Measurements from ENCODE around the gene IRS2. TPM values are rescaled to one million over a fixed set of nuclear protein-coding genes. Genes with fewer than 3 reads are reported as not detected.

IRS2 gene
- polyA plus RNA-seq, 1 donor (not counting 4 experiments of a cell fraction or from before 2014, with no cell fraction given) = 2.3 TPM

- dilution Hi-C loops (cut with MboI; ENCODE audit: extremely low pct_ligation_motif_present, low sequenced_read_pairs) = no loop called here
- no peak overlapping the region for H3K27ac ChIP-seq (ENCODE audit: control insufficient read depth, insufficient read depth, low read length)
- H2AFZ ChIP-seq (ENCODE audit: control insufficient read depth, low read length) = no peak overlapping the region
- no peaks in the 10 kb centered on the region for H3K36me3 ChIP-seq (ENCODE audit: control insufficient read depth in 2 of 2, extremely low read depth in 1 of 2, insufficient read depth in 2 of 2, low read length in 2 of 2)
- DNase-seq (ENCODE audit: low read depth, low spot score) = no peak
- peaks cover 18% of the 10 kb centered on the region for H3K4me1 ChIP-seq (ENCODE audit: control insufficient read depth, extremely low read depth, insufficient read depth, low read length)
- H3K27me3 ChIP-seq (ENCODE audit: control insufficient read depth, extremely low read depth, insufficient read depth, low read length) = no peaks in the 10 kb centered on the region
- peaks cover 6% of the 10 kb centered on the region for H3K9me3 ChIP-seq (ENCODE audit: control insufficient read depth, low read depth, low read length)
- H4K20me1 ChIP-seq (ENCODE audit: control insufficient read depth, extremely low read depth, insufficient read depth, low read length) = no peaks in the 10 kb centered on the region
- TF ChIP-seq CTCF (optimal IDR thresholded peaks at IDR 0.05 in 1 of 3, IDR thresholded peaks at IDR 0.05 in 1 of 3, conservative IDR thresholded peaks at IDR 0.05 in 1 of 3; ENCODE audit: extremely low read depth in 1 of 3, insufficient read depth in 2 of 3, low read length in 3 of 3) (no peak), EZH2 (IDR thresholded peaks at IDR 0.05; ENCODE audit: low read length) (no peak)
- no peak for FAIRE-seq
- H3K9ac ChIP-seq (ENCODE audit: control insufficient read depth, extremely low read depth, insufficient read depth, low read length) = no peak overlapping the region
- H3K4me3 ChIP-seq (ENCODE audit: control insufficient read depth in 2 of 3, extremely low read depth in 1 of 3, insufficient read depth in 2 of 3, low read depth in 1 of 3, low read length in 3 of 3) = no peak overlapping the region
- H3K4me2 ChIP-seq (ENCODE audit: control insufficient read depth, extremely low read depth, insufficient read depth, low read depth, low read length) = no peak overlapping the region
- no peaks in the 10 kb centered on the region for H3K79me2 ChIP-seq (ENCODE audit: control insufficient read depth, insufficient read depth, low read length)
- H3K9me1 ChIP-seq (ENCODE audit: control insufficient read depth, extremely low read depth, insufficient read depth, low read length) = no peaks in the 10 kb centered on the region
These were observed 40.0 kb downstream of the IRS2 start for GRCh38 chr13:109746364-109746763.

- no peak for FAIRE-seq
- dilution Hi-C loops (cut with MboI; ENCODE audit: extremely low pct_ligation_motif_present, low sequenced_read_pairs) = no loop called here
These were observed 40.7 kb downstream of the IRS2 start for GRCh38 chr13:109745702-109746101.

More at GRCh38 chr13:109745702-109746101, 40.7 kb downstream of the IRS2 start:
- TF ChIP-seq CTCF (optimal IDR thresholded peaks at IDR 0.05 in 1 of 3, IDR thresholded peaks at IDR 0.05 in 1 of 3, conservative IDR thresholded peaks at IDR 0.05 in 1 of 3; ENCODE audit: extremely low read depth in 1 of 3, insufficient read depth in 2 of 3, low read length in 3 of 3) = no peak
- no peak for TF ChIP-seq EZH2 (IDR thresholded peaks at IDR 0.05; ENCODE audit: low read length)
- Histone ChIP-seq H3K4me3 (ENCODE audit: control insufficient read depth in 2 of 3, extremely low read depth in 1 of 3, insufficient read depth in 2 of 3, low read depth in 1 of 3, low read length in 3 of 3) (no peak overlapping the region), H3K36me3 (ENCODE audit: control insufficient read depth in 2 of 2, extremely low read depth in 1 of 2, insufficient read depth in 2 of 2, low read length in 2 of 2) (no peaks in the 10 kb centered on the region), H3K9ac (ENCODE audit: control insufficient read depth, extremely low read depth, insufficient read depth, low read length) (no peak overlapping the region), H3K4me2 (ENCODE audit: control insufficient read depth, extremely low read depth, insufficient read depth, low read depth, low read length) (no peak overlapping the region), H3K27me3 (ENCODE audit: control insufficient read depth, extremely low read depth, insufficient read depth, low read length) (no peaks in the 10 kb centered on the region), H2AFZ (ENCODE audit: control insufficient read depth, low read length) (no peak overlapping the region), H3K27ac (ENCODE audit: control insufficient read depth, insufficient read depth, low read length) (no peak overlapping the region), H3K9me3 (ENCODE audit: control insufficient read depth, low read depth, low read length) (peaks cover 6% of the 10 kb centered on the region), H3K4me1 (ENCODE audit: control insufficient read depth, extremely low read depth, insufficient read depth, low read length) (peaks cover 18% of the 10 kb centered on the region), H3K9me1 (ENCODE audit: control insufficient read depth, extremely low read depth, insufficient read depth, low read length) (no peaks in the 10 kb centered on the region), H3K79me2 (ENCODE audit: control insufficient read depth, insufficient read depth, low read length) (no peaks in the 10 kb centered on the region), H4K20me1 (ENCODE audit: control insufficient read depth, extremely low read depth, insufficient read depth, low read length) (no peaks in the 10 kb centered on the region)
- DNase-seq (ENCODE audit: low read depth, low spot score) = no peak
